GM21447 (cell line): ENCODE results near the gene ATP5IF1.
A peak's percentile ranks its signal among the peaks of the same experiment; 100 is the strongest.

Experiments
- ATAC-seq: cut with Tn5 transposase; IDR thresholded peaks from one replicate; pipeline ENCODE4 v1.9.1; 2021; ENCODE audit not compliant: unreplicated experiment

Gene ATP5IF1

DNA sequence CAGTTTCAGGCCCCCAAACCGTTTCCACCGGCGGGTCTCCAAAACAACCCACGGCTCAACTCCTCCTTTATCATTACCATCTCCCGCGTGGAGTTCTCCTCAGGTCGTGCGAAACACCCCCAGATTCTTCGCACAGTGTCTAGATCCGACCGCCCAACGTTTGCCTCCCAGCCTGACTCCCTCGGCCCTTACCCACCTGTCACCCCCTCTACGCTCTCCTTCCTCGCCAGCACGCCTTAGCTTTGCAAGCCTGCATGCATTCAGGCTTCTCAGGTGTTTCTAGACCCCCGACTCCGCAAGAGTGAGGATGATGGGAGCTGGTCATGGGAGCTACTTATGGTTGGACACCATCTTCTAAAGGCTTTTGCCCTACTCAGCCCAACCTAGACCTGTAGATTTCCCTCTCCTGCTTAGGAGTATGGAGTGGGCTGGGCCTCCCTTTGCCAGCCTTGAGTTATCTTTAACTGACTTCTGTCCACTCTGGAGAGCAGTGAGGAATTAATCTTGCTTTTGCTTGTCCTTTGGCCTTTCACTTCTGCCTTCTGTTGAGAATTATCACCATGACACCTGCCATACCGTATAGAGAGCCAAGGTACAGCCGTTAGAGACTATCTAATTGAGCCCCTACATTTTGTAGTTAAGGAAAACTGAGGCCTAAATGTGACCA, 865 bp downstream of the ATP5IF1 start:
- ATAC-seq, result no peak

DNA sequence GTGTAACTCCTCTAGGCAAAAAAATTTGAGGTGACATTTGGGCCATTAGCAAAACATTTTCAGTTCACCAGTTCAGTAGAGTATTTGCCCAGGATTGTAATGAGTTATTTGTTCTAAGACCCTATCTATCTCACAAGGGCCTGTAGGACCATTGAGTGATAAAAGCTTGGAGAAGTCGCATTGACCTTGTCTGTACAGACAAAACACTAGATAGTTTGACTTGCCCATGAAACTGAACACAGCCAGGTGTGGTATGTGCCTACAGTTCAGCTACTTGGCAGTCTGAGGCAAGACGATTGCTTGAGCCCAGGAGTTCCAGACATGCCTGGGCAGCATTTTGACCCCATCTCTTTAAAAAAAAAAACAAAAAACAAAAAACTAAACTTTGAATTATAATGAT, 3.1 kb downstream of the ATP5IF1 start:
- no peak for ATAC-seq

DNA sequence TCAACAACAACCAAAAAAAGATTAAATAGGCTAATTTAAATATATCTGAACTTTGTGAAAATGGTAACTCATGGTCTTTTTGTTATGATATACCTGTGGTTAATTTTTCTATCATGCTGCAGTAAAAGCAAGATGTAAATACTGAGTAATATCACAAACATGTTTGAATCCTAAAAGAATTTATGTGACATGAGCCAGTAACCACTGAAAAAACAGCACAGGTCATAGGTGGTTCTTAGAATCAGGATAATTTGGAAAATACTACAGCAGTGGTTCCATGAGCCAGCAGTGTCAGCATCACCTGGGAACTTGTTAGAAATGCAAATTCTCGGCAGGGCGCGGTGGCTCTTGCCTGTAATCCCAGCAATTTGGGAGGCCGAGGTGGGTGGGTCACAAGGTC, 4.1 kb downstream of the ATP5IF1 start:
- no peak for ATAC-seq

DNA sequence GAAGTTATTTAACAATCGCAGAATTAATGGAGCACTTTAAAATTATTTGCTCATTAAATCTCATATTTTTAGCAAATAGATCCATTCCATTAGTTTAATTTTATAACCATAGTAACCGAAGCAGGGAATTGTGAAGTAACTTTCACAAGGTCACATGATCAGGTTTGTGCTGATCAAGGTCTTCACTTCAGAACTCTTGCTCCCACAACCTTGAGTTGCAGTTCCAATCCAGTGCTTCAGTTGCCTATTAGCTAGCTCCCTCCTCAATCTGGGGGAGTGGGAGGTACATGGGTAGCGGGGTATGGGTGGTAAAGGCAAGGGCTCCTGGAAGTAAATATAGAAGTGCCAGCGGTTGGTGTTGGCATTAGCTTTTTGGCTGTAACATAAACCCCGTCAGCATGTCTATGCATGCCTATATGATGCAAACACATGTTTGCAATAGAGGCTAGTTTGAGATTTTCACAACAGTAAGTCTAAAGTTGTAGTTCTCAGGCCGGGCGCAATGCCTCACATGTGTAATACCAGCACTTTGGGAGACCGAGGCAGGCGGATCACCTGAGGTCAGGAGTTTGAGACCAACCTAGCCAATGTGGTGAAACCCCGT, 5.8 kb downstream of the ATP5IF1 start:
- no peak for ATAC-seq

DNA sequence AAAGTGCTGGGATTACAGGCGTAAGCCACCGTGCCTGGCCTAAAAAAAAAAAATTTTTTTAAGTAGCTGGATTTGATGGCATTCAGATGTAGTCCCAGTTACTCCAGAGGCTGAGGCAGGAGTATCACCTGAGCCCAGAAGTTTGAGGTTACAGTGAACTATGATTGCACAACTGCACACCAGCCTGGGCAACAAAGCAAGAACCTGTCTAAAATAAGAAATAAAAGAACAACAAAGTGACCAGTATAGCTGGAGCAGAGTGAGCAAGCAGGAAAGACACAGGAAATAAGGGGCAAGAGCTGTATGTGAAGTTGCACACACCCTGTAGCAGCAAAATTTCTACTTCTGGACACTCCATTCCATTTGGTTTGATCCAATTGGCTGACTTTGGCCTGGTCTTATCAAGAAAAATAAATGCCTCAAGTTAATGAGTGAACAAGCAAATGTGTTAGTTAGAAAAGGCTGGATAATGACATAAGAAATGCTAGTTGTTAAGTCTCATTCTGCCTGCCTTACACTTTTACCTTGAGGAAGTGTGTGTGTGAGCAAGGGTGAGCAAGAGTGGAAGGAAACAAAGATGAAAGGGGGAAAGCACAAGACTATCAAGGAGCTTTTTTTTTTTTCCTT, 7.9 kb downstream of the ATP5IF1 start:
- ATAC-seq, result no peak

DNA sequence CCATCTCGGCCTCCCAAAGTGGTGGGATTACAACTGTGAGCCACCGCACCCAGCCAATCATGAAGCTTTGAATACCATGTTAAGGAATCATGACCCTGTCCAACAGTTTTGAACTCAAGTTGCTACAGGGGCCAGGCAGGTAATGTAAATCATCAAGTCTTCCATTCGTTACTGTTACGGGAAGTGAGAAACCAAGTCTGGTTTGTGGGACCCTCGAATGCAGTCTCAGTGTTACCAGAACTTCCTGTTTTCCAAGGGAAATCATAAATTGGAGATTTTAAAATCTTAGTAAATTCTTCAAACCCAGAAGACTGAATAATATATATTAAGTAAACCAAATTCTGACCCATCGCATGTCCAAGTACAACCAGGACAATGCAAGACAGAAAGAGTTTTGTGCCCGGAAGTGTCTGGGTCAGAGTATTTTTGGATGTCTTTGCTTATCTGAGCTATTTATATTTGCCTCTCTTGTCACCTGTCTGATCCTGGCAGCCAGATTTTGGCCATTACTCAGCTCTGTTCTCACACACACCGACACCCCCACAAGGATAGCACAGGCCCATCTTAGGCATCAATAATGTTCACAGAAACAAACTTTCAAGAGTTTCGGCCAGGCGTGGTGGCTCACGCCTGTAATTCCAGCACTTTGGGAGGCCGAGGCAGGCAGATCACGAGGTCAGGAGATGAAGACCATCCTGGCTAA, 8.8 kb downstream of the ATP5IF1 start:
- ATAC-seq, result no peak

DNA sequence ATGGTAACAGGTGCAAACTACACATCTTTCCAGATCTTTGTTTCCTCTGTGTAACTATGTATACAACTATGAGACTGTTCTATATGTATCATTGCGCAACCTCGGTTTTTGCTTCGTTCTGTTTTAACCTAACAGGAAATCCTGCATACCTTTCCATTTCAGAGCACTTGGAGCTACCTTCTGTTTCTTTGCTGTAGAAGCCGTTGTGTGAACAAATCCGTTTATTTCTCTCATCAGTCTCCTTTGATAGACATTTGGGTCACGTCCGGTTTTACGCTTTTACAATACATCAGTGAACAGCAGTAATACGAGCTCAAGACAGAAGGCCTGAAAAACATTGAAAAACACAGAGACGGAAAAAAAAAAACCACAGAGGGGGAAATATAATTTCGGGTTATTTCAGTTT, 10.5 kb downstream of the ATP5IF1 start:
- ATAC-seq, result no peak

DNA sequence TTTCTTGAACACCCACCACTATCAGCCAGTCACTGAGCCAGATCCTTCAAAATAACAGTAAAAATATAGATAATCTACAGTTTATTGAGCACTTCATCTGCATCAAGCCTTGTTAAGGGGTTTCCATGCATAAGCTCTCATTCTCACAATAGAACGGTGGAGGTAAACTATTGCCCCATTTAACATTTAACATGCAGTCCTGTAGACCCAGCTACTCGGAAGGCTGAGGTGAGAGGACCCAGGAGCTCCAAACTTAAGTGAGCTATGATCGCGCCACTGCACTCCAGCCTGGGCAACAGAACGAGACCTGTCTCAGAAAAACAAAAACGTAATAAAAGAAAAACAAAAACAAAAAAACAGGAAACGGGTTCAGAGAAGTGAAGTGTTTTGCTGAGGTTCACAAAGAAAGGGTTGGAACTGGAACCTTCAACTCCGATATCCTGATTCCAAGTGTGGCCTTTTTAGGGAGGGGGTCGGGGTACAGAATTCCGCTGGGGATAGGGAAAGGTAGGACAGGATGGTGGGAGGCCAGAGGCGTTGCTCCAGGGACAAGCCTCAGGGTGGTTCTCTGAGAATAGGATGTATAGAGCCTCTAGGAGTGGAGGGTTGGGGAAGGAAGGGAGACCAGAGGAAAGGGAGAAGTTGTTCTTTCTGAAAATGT, 11.8 kb downstream of the ATP5IF1 start:
- no peak for ATAC-seq

DNA sequence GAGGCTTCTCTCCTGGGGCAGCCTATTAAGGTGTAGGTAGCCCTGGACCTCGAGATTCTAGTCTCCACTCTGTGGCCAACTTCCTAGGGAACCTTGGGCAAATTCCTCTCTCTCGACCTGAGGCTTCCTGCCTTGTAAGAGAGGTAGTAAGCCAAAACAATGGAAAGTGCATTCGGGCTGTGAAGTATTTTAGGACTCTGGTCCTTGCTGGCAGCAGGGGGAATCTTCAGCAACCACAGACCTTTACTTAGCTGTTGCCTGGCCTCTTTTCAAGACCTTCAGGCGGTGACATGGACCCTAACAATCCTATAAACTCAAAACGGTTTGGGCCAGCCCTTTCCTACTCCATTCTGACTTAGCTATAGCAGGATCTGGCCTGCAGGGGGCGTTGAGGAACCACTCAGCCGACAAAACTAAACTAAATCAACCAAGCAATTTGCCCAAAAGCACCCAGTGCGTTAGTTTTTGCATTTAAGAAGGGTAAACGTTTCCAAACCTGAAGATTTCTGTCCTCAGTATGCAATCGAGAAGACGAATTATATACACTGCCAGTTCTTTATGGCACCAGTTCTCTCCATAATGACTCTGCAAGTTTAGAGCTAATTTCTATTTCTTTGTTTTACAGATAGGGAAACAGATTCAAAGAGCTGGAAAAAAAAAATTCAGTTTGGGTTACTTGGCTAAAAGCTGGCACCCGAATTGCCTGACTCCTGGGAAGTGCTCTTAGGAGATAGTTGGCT, 12.5 kb downstream of the ATP5IF1 start:
- ATAC-seq, result no peak

DNA sequence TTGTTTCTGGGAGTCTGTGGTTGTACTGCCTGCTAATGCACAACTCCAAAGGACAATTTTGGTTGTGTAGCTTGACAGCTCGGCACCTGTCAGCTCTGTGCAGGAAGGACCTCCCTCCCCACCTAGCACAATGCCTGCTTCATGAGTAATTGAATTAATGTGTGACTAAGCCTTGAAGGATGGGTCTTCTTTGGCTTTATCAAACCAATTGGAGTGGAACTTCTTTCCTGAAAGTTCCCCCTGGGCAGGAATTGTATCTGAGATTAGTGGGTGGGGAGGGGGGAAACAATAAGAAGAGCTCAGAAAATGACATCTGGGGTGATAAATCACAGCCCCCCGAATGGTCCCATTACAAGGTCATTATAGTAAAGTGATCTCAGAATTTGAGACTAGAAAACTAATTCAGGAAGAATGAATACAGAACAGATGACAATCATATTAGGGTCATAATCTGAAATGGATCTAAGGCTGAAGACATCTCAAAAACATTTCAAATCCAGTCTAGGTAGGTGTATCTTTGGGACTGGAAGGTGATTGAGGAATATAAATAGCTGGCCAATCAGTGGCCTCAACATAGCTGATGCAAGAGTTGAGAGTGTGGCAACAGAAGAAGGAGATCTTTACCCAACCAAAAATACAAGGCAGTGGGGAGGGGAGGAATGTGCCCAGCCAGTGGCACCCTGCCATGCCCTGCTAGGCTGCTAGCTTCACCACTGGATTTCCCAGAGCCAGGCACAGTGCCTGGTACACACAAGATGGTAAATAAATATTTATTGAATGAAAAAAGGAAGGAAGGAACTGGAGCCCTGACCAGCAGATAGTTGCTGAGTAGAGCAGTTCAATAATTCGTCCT, 13.3 kb downstream of the ATP5IF1 start:
- no peak for ATAC-seq

DNA sequence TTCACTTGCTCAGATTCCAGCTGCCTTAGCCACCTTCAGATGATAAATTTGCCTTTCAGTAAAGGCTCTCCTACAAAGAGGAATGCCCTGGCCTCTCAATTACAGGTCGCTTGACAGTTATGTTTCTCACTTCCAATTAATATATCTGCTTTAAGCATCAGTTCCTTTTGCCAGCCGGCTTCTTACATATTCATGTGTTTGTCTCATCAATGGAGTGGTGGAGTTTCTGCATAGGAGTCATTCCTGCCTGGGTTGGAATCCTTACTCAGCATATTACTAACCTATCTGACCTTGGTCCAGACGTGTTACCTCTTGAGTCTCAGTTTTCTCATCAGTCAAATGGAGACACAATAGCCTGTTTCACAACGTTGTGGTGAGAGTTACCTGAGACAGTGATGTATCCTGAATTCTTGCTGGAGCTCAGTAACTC, 14.0 kb downstream of the ATP5IF1 start:
- no peak for ATAC-seq

DNA sequence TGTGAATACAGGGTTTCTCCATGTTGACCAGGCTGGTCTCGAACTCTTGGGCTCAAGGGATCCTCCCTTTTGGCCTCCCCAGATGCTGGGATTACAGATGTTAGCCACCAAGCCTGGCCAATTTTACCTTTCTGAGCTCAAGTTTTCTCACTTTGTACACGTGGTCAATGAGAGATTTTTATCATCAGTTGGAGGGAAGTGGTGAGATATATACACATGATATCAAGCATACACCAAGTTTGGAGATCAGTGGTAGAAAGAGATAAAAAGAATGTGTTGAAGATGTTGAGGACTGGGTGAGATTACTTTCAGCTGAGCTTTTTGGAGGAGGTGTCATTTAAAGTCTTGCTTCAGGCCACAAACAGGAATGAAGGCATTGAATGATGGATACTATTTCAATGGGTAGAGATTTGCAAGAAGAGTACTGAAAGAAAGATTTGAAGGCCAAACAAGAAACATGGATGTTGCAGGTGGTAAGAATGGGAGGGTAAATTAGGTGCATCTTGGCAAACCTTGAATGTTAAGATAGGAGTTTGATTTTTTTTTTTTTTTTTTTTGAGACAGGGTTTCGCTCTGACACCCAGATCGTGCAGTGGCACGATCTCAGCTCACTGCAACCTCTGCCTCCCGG, 20.4 kb downstream of the ATP5IF1 start:
- no peak for ATAC-seq

DNA sequence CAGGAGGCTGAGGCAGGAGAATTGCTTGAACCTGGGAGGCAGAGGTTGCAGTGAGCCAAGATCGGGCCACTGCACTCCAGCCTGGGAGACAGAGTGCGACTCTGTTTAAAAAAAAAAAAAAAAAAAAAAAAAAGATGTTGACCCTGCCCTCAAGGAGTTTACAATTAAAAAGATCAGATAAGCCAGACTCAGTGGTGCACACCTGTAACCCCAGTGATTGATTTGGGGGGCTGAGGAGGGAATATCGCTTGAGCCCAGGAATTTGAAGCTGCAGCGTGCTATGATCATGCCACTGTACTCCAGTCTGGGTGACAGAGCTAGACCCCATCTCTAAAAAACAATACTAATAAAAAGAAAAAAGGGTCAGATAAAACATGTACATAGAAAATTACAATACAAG, 21.8 kb downstream of the ATP5IF1 start:
- ATAC-seq, result no peak

DNA sequence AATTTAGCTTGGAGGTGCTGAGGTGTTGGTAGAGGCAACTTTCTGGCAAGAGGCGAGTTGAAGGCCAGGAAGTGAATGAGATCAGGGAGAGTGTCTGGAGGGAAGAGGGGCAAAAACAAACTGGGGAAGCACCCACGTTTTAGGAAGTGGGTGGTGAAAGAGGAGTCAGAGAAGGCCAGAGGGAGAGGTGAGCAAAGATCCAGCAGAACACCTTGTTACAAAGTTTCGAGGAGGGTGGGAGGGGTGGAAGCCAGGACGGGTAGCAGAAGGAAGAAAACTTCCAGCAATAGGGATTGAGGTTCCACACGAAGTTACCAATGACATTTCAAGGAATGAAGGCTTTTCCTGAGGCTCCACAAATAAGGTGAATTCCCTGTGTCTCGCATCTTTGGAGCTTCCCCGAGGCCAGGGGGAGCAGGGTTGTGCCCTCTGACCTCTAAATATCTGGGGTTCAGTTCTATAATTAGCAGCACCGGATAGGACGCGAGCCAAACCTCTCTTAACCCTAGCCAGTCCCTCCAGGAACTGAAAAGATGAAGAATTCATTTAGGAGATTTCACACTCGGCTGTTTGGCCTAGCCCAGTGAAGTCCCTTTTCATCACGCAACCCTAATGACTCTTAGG, 22.8 kb downstream of the ATP5IF1 start:
- ATAC-seq, result no peak

DNA sequence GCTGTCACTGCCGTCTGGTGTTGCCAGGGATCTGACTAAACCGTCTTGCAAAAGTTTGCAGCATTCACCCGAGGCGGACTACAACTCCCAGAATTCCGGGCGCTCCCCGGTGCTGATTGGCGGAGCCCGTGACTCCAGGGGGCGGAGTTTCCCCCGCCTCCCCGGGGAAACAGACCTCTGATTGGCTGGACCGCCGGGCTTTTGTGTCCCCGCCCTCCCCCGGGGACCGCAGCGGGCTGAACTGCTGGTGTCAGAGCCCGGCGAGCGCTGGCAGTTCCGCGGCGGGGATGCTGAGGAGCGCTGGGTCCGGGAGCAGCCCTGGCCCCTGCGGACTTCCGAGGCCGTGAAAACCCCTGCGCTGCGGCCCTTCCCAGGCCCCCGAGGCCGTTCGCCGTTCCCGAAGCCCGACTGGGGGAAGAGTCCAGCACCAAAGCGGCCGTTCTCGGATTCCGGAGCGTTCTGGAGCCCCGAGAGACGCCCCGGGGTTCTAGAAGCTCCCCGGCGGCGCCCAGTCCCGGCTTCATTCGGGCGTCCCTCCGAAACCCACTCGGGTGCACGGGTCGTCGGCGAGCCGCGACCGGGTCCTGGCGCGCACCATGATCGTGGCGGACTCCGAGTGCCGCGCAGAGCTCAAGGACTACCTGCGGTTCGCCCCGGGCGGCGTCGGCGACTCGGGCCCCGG, 23.5 kb downstream of the ATP5IF1 start, which contains the start of gene SESN2:
TSS of gene SESN2 (plus strand) at position 267 of the 682 bp plus-strand sequence. CDS start at position 597, 330 bp downstream.
- peak; percentile 89 for ATAC-seq

DNA sequence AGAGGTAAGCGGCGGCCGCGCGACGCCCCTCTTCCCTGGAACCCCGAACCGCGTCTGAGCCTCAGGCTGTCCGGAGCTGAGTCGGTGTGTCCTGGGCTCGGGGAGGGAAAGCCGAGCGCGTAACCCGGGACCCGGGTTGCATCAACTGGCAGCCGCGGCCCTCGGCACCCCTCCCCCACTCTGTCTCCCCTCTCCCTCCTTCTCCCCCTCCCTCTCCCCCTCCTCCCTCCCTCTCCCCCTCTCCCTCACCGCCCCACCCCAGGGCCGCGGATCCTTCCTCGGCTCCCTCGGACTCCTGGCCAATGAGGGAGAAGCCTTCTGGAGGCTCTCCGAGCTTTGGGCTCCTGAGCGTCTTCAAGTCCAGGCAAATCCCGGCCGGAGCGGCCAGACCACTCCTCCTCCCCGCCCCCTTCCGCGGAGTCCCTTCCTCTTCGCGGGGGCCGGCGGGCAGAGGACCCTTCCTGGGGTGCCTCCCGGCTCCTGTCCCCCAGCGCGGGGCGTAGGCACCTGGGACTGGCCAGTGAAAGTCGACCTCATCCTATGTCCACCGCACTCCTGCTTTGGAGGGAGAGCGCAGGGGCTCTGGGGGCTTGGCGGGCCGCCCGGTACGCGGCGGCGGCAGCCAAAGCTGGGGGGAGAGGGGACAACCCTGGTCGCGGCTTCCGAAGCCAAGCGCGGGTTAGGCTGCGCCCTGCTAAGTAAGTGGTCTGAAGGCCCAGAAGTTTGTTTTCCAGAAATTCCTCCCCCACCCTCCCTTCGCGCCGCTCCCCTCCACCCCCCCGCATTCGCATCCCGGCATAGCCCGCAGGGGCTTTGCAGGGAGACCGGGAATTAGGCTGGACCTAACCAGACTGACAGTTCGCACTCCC, 24.2 kb downstream of the ATP5IF1 start:
- no peak for ATAC-seq

DNA sequence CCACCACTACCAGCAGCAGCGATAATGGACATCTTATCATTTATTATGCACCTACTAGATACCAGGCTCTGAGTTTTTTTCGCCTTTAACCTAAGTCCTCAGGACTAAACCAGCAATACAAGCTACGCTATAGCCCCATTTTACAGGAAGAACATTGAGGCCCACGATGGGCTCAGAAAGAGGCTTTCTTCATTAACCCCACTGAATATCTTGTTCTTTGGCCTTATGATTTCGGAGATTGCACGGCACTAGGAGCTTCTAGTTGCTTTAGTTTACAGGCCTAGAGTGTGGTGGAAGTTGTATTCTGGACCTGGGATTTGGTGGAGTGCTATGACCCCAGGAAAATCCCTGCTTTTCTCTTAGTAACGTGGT, 24.9 kb downstream of the ATP5IF1 start:
- ATAC-seq, result no peak
